HepG2 (cell line): ENCODE results near the gene URB1. TPM values are rescaled to one million over a fixed set of nuclear protein-coding genes. Genes with fewer than 3 reads are reported as not detected.

Experiments used
- PATZ1 ChIP-seq: sonication (generic); formaldehyde crosslinking; IDR thresholded peaks from 2 replicates; pipeline ENCODE4 v1.4.0; 2020; ENCODE audit warnings: missing genetic modification reagents
- PHB2 ChIP-seq: fragments of 450-650 bp; IDR thresholded peaks from 2 replicates; pipeline ENCODE4 v1.6.1; 2018; ENCODE audit not compliant: partially characterized antibody
- REST ChIP-seq, 2 experiments: IDR thresholded peaks; 2 replicates each; pipeline ENCODE4 v1.6.1; 2011 to 2012; ENCODE audit warnings: low read length in 2 of 2, borderline replicate concordance in 1 of 2, low read depth in 1 of 2, mild to moderate bottlenecking in 1 of 2, moderate library complexity in 1 of 2
- RNF2 ChIP-seq: fragments of 450-650 bp; conservative IDR thresholded peaks from 2 replicates; pipeline ENCODE4 v1.6.1; 2016; ENCODE audit warnings: low read depth
- SCMH1 ChIP-seq: sonication (generic); formaldehyde crosslinking; IDR thresholded peaks from 2 replicates; pipeline ENCODE4 v1.9.0; 2021; ENCODE audit warnings: missing genetic modification reagents, mild to moderate bottlenecking, borderline replicate concordance
- ZBTB37 ChIP-seq: sonication (generic); formaldehyde crosslinking; IDR thresholded peaks from 2 replicates; pipeline ENCODE4 v1.4.0; 2020; ENCODE audit warnings: mild to moderate bottlenecking, missing genetic modification reagents
- ZFY ChIP-seq: sonication (generic); formaldehyde crosslinking; IDR thresholded peaks from 2 replicates; pipeline ENCODE4 v1.4.0; 2020; ENCODE audit warnings: missing genetic modification reagents
- ZNF18 ChIP-seq: sonication (generic); formaldehyde crosslinking; IDR thresholded peaks from 2 replicates; pipeline ENCODE4 v1.8.0; 2022; ENCODE audit warnings: mild to moderate bottlenecking, missing genetic modification reagents; ENCODE audit not compliant: insufficient replicate concordance
- ZNF30 ChIP-seq: sonication (generic); formaldehyde crosslinking; IDR thresholded peaks from 2 replicates; pipeline ENCODE4 v1.5.0; 2020; ENCODE audit warnings: mild to moderate bottlenecking, missing genetic modification reagents
- ZNF646 ChIP-seq: sonication (generic); formaldehyde crosslinking; IDR thresholded peaks from 2 replicates; pipeline ENCODE4 v1.9.0; 2021; ENCODE audit warnings: mild to moderate bottlenecking, missing genetic modification reagents
- ZNF704 ChIP-seq: sonication (generic); formaldehyde crosslinking; IDR thresholded peaks from 2 replicates; pipeline ENCODE4 v1.8.1; 2023; ENCODE audit warnings: mild to moderate bottlenecking, inconsistent platforms, moderate library complexity, missing genetic modification reagents, borderline replicate concordance
- ZNF879 ChIP-seq: sonication (generic); formaldehyde crosslinking; IDR thresholded peaks from 2 replicates; pipeline ENCODE4 v1.8.1; 2023; ENCODE audit warnings: missing genetic modification reagents
- polyA plus RNA-seq, 8 experiments: library from polyadenylated mRNA; depleted of rRNA in 3 of 8; stranded (reverse) in 7 of 8; unstranded in 1 of 8; fragments of >200 nt; fragmentation: Illumina TruSeq in 4 of 8; extraction: Trizol in 4 of 8; gene quantifications; 2 replicates each; pipeline versions ENCODE4 v1.2.1 to v1.2.3, GENCODE V29; 2011 to 2016; ENCODE audit warnings: low read depth in 4 of 8, missing spikeins in 1 of 8, mixed read lengths in 1 of 8; ENCODE audit not compliant: insufficient read depth in 1 of 8
- total RNA-seq, 5 experiments: library from RNA; depleted of rRNA; stranded (reverse); fragments of >200 nt; fragmentation: Illumina TruSeq; extraction: Trizol; gene quantifications; 2 replicates each; pipeline ENCODE4 v1.2.3, GENCODE V29; 2016; ENCODE audit warnings: low read depth in 1 of 5

The URB1 gene
- total and polyA plus RNA-seq, 2 of the 13 experiments (the other 11 are each of a cell fraction or from before 2014, with no cell fraction given) = 4.5 to 16.7 TPM

- TF ChIP-seq PATZ1 (CRISPR knock-in tag) (peak; percentile 81), SCMH1 (CRISPR knock-in tag) (no peak), ZBTB37 (CRISPR knock-in tag) (no peak), ZFY (CRISPR knock-in tag) (peak; percentile 28; the same call in 1 of the 2 replicates), ZNF879 (CRISPR knock-in tag) (no peak), ZNF30 (no peak), REST (IDR thresholded peaks at IDR 0.05; ENCODE audit: borderline replicate concordance in 1 of 2, low read depth in 1 of 2, low read length in 2 of 2) (no peak), RNF2 (no peak), PHB2 (no peak), ZNF704 (CRISPR knock-in tag) (no peak), ZNF646 (CRISPR knock-in tag) (peak; percentile 75; the same call in 1 of the 2 replicates), ZNF18 (CRISPR knock-in tag) (no peak)
These were observed 28.4 kb downstream of the URB1 start (continued) for GRCh38 chr21:32364387-32364786.
